Stomach (tissue), 9 donors: ENCODE data around the gene EVC2. TPM values are rescaled to one million over a fixed set of nuclear protein-coding genes. Genes with fewer than 3 reads are reported as not detected.

Experiments
- DNase-seq, 2 donors: peaks; one replicate each; pipeline versions ENCODE4 v3.0.0 to v3.0.0-alpha.2; 2013 to 2019
- H3K27ac ChIP-seq, 5 donors: fragments of 200-600 bp in 4 of 5; sonication (generic) in 4 of 5; one replicate each; pipeline ENCODE4 v1.5.1; 2013 to 2019; ENCODE audit warnings: mild to moderate bottlenecking in 1 of 5, moderate library complexity in 1 of 5
- H3K27me3 ChIP-seq, 3 donors: fragments of 200-600 bp; sonication (generic); one replicate each; pipeline ENCODE4 v1.5.1; 2017 to 2019; ENCODE audit warnings: mixed run types in 1 of 3
- H3K36me3 ChIP-seq, 4 donors: fragments of 200-600 bp; sonication (generic); 1 replicate in 3 of 4; 2 replicates in 1 of 4; pipeline ENCODE4 v1.5.1; 2016 to 2019
- H3K4me1 ChIP-seq, 4 donors: fragments of 200-600 bp; sonication (generic); one replicate each; pipeline ENCODE4 v1.5.1; 2016 to 2019
- H3K4me3 ChIP-seq, 4 donors: fragments of 200-600 bp; sonication (generic) in 3 of 4; one replicate each; pipeline ENCODE4 v1.5.1; 2016 to 2019; ENCODE audit warnings: mild to moderate bottlenecking in 1 of 4
- H3K9me3 ChIP-seq, 4 donors: fragments of 200-600 bp; sonication (generic); one replicate each; pipeline ENCODE4 v1.5.1; 2016 to 2019
- CTCF ChIP-seq, 7 experiments: fragments of 450-650 bp in 4 of 7; fragments of 200-600 bp in 3 of 7; sonication (generic) in 3 of 7; IDR thresholded peaks; one replicate each; pipeline ENCODE4 v1.5.1; 2016 to 2019; ENCODE audit warnings: antibody characterized with exemption in 7 of 7, control low read depth in 2 of 7, mild to moderate bottlenecking in 1 of 7
- EP300 ChIP-seq: sonication (generic); formaldehyde crosslinking; IDR thresholded peaks from one replicate; pipeline ENCODE4 v1.6.1; 2017; ENCODE audit warnings: antibody characterized with exemption
- POLR2A ChIP-seq, 4 donors: fragments of 450-650 bp; IDR thresholded peaks; one replicate each; pipeline ENCODE4 v1.6.1; 2016; ENCODE audit warnings: antibody characterized with exemption in 4 of 4, control low read depth in 2 of 4, mild to moderate bottlenecking in 1 of 4, moderate library complexity in 1 of 4
- POLR2AphosphoS5 ChIP-seq, 3 donors: sonication (generic); formaldehyde crosslinking; IDR thresholded peaks; one replicate each; pipeline ENCODE4 v1.6.1; 2016; ENCODE audit warnings: antibody characterized with exemption in 3 of 3
- WGBS, 5 donors: extraction: QIAGEN DNeasy Blood & Tissue Kit in 3 of 5; methylation state at CpG; one replicate each; pipeline versions ENCODE4 v1.1.5 to v1.1.7; 2013 to 2018; 5-methylcytosine and 5-hydroxymethylcytosine counted together
- intact Hi-C: fragments of 100-400 bp; cut with DNase I; formaldehyde crosslinking; loops from one replicate; pipeline ENCODE4 v1.15.1; 2023; ENCODE audit warnings: low total_unique reads
- polyA plus RNA-seq, 3 donors: library from polyadenylated mRNA; stranded (reverse); fragments of 200-250 nt; gene quantifications; one replicate each; pipeline ENCODE4 v1.2.3, GENCODE V29; 2013
- total RNA-seq, 5 donors: library from RNA; depleted of rRNA; stranded (reverse); fragments of >200 nt; gene quantifications; one replicate each; pipeline versions ENCODE4 v1.1.0 to v1.2.3, GENCODE V29; 2014 to 2016
- donor health status: healthy with polysubstance abuse.
- donor health status: Bipolar disorder and iron deficiency.
- donor health status: healthy.

Gene EVC2
- total and polyA plus RNA-seq, 8 donors: 0.76 to 11.7 (median 4.9) TPM

DNA sequence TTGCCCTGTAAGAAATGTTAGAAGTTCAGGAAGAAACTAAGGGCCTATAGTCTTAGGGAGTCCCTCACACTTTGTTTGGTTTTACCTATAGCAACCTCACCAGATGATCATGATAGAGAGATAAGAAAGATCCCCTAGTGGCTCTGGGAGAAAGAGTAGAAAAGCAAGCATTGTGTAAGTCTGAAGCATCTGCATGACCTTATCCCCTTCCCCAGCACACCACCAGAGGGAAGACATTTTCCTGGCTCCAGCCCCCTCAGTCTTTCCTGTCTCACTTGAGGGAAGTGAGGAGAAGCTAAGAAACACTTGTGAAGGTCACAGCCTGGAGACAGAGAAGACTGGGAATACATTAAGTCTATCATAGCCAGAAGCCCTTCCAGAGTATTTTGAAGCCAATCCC, 154.0 kb downstream of the EVC2 start:
- peaks cover 0 to 56% (median 8%) of the 10 kb centered on the region in 4 donors for H3K36me3 ChIP-seq
- intact Hi-C loops: no loop called here

DNA sequence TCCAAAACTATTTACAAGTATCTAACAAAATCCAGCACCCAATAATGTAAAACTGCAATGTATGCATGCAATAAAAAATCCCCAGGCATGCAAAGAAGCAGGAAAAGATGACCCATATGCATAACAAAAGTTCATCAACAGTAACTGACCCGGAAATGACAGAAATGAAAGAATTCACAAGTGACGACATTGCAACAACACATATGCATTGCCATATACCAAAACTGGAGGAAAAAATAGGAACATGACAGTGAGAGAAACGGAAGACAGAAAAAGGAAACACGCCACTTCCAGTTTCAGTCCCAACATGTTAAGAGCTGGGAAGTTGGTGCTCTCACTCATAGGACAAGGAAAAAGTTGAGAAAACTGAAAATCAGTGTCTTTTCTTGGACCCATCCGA, 154.6 kb downstream of the EVC2 start:
- 86 to 94% (median 93%) methylated on average over 5 of the region's 5 CpGs for WGBS, 5 donors
- H3K27ac ChIP-seq: no peak overlapping the region
- H3K4me3 ChIP-seq: no peak overlapping the region
- DNase-seq: no peak
- H3K4me1 ChIP-seq: no peaks in the 10 kb centered on the region
- intact Hi-C loops: no loop called here
- peaks cover 0 to 17% (median 7%) of the 10 kb centered on the region in 4 donors for H3K9me3 ChIP-seq
- no peaks in the 10 kb centered on the region for H3K27me3 ChIP-seq
- TF ChIP-seq POLR2AphosphoS5 (IDR thresholded peaks at IDR 0.05): no peak
- no peak for TF ChIP-seq POLR2A (IDR thresholded peaks at IDR 0.05)
- TF ChIP-seq CTCF (IDR thresholded peaks at IDR 0.05): no peak
- no peak for TF ChIP-seq EP300
- peaks cover 0 to 53% (median 3%) of the 10 kb centered on the region in 4 donors for H3K36me3 ChIP-seq

More for the DNA sequence above, 154.0 kb downstream of the EVC2 start:
- Histone ChIP-seq H3K27me3 (no peaks in the 10 kb centered on the region), H3K4me3 (no peak overlapping the region), H3K9me3 (peaks cover 0 to 14% (median 6%) of the 10 kb centered on the region in 4 donors), H3K27ac (no peak overlapping the region), H3K4me1 (no peaks in the 10 kb centered on the region)
- no peak for DNase-seq
- TF ChIP-seq POLR2AphosphoS5 (IDR thresholded peaks at IDR 0.05) (no peak), POLR2A (IDR thresholded peaks at IDR 0.05) (no peak), EP300 (no peak), CTCF (IDR thresholded peaks at IDR 0.05) (no peak)

- DNase-seq: no peak
- peaks cover 0 to 26% (median 9%) of the 10 kb centered on the region in 4 donors for H3K9me3 ChIP-seq
- H3K4me1 ChIP-seq: no peaks in the 10 kb centered on the region
- no peaks in the 10 kb centered on the region for H3K27me3 ChIP-seq
- H3K4me3 ChIP-seq: no peak overlapping the region
- TF ChIP-seq CTCF (IDR thresholded peaks at IDR 0.05) (no peak), POLR2A (IDR thresholded peaks at IDR 0.05) (no peak), EP300 (no peak), POLR2AphosphoS5 (IDR thresholded peaks at IDR 0.05) (no peak)
- WGBS, 5 donors: 82 to 93% (median 89%) methylated on average over 3 of the region's 3 CpGs
- intact Hi-C loops: no loop called here
- H3K36me3 ChIP-seq: peaks cover 0 to 54% (median 4%) of the 10 kb centered on the region in 4 donors
- H3K27ac ChIP-seq: no peak overlapping the region
Observed at GRCh38 chr4:5552451-5552850, 155.9 kb downstream of the EVC2 start.

GRCh38 chr4:5547651-5548249, 160.6 kb downstream of the EVC2 start:
- Histone ChIP-seq H3K4me1 (no peaks in the 10 kb centered on the region), H3K27ac (no peak overlapping the region), H3K36me3 (peaks cover 0 to 38% (median 4%) of the 10 kb centered on the region in 4 donors), H3K27me3 (no peaks in the 10 kb centered on the region), H3K9me3 (peaks cover 0 to 31% (median 13%) of the 10 kb centered on the region in 4 donors), H3K4me3 (no peak overlapping the region)
- intact Hi-C loops: no loop called here
- TF ChIP-seq CTCF (IDR thresholded peaks at IDR 0.05): no peak
- no peak for TF ChIP-seq POLR2AphosphoS5 (IDR thresholded peaks at IDR 0.05)
- no peak for TF ChIP-seq POLR2A (IDR thresholded peaks at IDR 0.05)
- TF ChIP-seq EP300: no peak
- no peak for DNase-seq
- WGBS, 5 donors: 94 to 99% (median 96%) methylated on average over 8 to 12 of the region's 12 CpGs
